Measurements from ENCODE around the gene DAPP1. TPM values are rescaled to one million over a fixed set of nuclear protein-coding genes. Genes with fewer than 3 reads are reported as not detected.

DAPP1 gene
- total and polyA plus RNA-seq, 10 of the 15 experiments (the other 5 are each of a cell fraction or from before 2014, with no cell fraction given): 46.5 to 147 (median 74.2) TPM

GRCh38 chr4:99835942-99836341 is 19.3 kb downstream of the DAPP1 start:
- POLR2A ChIA-PET: interaction anchor here (0.6 kb wide), 1 partner anchor 49 kb away, joined by 3 read pairs; no protein-coding TSS in a partner anchor
- FAIRE-seq (no peak), ATAC-seq (no peak), DNase-seq (ENCODE audit: low read depth, low spot score) (no peak)
- no peak overlapping the region for H3K4me3 ChIP-seq
- no TSS peak for BruUV-seq (replicated peaks)
- no peaks in the 10 kb centered on the region for H3K4me1 ChIP-seq (ENCODE audit: control insufficient read depth, insufficient read depth, low read length)
- no peak overlapping the region for H3K9ac ChIP-seq (ENCODE audit: control insufficient read depth, insufficient read depth, low read length)
- CTCF ChIA-PET: interaction anchor here (1.1 kb wide), 1 partner anchor 8 kb away, joined by 5 read pairs; no protein-coding TSS in a partner anchor
- H3K36me3 ChIP-seq (ENCODE audit: control insufficient read depth in 2 of 2, insufficient read depth in 2 of 2, low read length in 1 of 2): peaks cover 13 to 37% of the 10 kb centered on the region in 2 experiments
- H3K27me3 ChIP-seq (replicated peaks in 1 of 2; ENCODE audit: control insufficient read depth in 2 of 2, insufficient read depth in 2 of 2, low read length in 1 of 2): no peaks in the 10 kb centered on the region
- WGBS (ENCODE audit: insufficient coverage, insufficient replicate concordance, low lambda C conversion rate, missing lambda C conversion rate): 100% methylated on average over 2 of the region's 2 CpGs
- H3K9me3 ChIP-seq (replicated peaks; ENCODE audit: control insufficient read depth, insufficient read depth, low read length): no peaks in the 10 kb centered on the region
- no peak overlapping the region for H3K27ac ChIP-seq (ENCODE audit: control insufficient read depth, insufficient read depth)
- SMC1A ChIA-PET (ENCODE audit: uncharacterized antibody, unreplicated experiment): interaction anchor here (0.8 to 2.1 kb wide), 7 partner anchors 9 to 81 kb away, joined by 3 to 9 read pairs (median 3); no protein-coding TSS in a partner anchor
- RAD21 ChIA-PET (ENCODE audit: unreplicated experiment): no interaction called here
- in situ Hi-C loops (cut with MboI) (loop anchor here (25.0 kb wide), 1 partner anchor 1176 kb away; no protein-coding TSS in a partner anchor), intact Hi-C loops (cut with micrococcal nuclease; ENCODE audit: unreplicated experiment) (no loop called here)
- no peak overlapping the region for H3K4me2 ChIP-seq (ENCODE audit: control insufficient read depth, insufficient read depth)
- no peak overlapping the region for H2AFZ ChIP-seq (ENCODE audit: control insufficient read depth, low read depth, low read length)
- H4K20me1 ChIP-seq (ENCODE audit: control insufficient read depth, insufficient read depth): no peaks in the 10 kb centered on the region
- TF ChIP-seq NFYA (IDR thresholded peaks at IDR 0.05; ENCODE audit: borderline replicate concordance, low read depth, low read length) (no peak), FOXM1 (IDR thresholded peaks at IDR 0.05; ENCODE audit: low read depth, low read length) (no peak), YBX1 (IDR thresholded peaks at IDR 0.05) (no peak), RAD21 (IDR thresholded peaks at IDR 0.05; ENCODE audit: insufficient read depth, low read depth, low read length) (no peak), BCL11A (IDR thresholded peaks at IDR 0.05; ENCODE audit: low read depth, low read length) (no peak), POU2F2 (IDR thresholded peaks at IDR 0.05; ENCODE audit: borderline replicate concordance, low read depth, low read length) (no peak), ZBTB4 (CRISPR knock-in tag; IDR thresholded peaks at IDR 0.05) (no peak), E2F8 (IDR thresholded peaks at IDR 0.05; ENCODE audit: low read depth, partially characterized antibody) (no peak), IRF4 (IDR thresholded peaks at IDR 0.05; ENCODE audit: low read depth, low read length) (no peak), TCF3 (IDR thresholded peaks at IDR 0.05; ENCODE audit: borderline replicate concordance, insufficient read depth, low read depth, low read length) (no peak), ZBTB11 (CRISPR knock-in tag; IDR thresholded peaks at IDR 0.05) (no peak), CHD4 (IDR thresholded peaks at IDR 0.05) (no peak), ZNF24 (IDR thresholded peaks at IDR 0.05) (no peak)
- H3K79me2 ChIP-seq (ENCODE audit: control insufficient read depth, insufficient read depth, low read length): peaks cover 21% of the 10 kb centered on the region
